Transverse colon (tissue), 4 donors: Measurements from ENCODE around the gene AHNAK. TPM values are rescaled to one million over a fixed set of nuclear protein-coding genes. Genes with fewer than 3 reads are reported as not detected.

ENCODE experiments used
- DNase-seq: peaks from one replicate; pipeline ENCODE4 v3.0.0-alpha.2; 2019
- H3K27ac ChIP-seq, 4 donors: fragments of 200-600 bp; sonication (generic); 2 replicates each; pipeline ENCODE4 v1.5.1; 2016 to 2018; ENCODE audit warnings: inconsistent platforms in 4 of 4
- H3K27me3 ChIP-seq: fragments of 200-600 bp; sonication (generic); 2 replicates; pipeline ENCODE4 v1.5.1; 2017; ENCODE audit warnings: inconsistent platforms
- H3K36me3 ChIP-seq, 4 donors: fragments of 200-600 bp; sonication (generic); 2 replicates each; pipeline ENCODE4 v1.5.1; 2017 to 2019; ENCODE audit warnings: inconsistent platforms in 4 of 4
- H3K4me1 ChIP-seq, 4 donors: fragments of 200-600 bp; sonication (generic); 2 replicates each; pipeline ENCODE4 v1.5.1; 2017 to 2020; ENCODE audit warnings: inconsistent platforms in 4 of 4
- H3K4me3 ChIP-seq, 4 donors: fragments of 200-600 bp; sonication (generic); 1 replicate in 1 of 4; 2 replicates in 3 of 4; pipeline versions ENCODE4 v1.5.1 to v1.6.1; 2017 to 2019; ENCODE audit warnings: inconsistent platforms in 4 of 4
- H3K9me3 ChIP-seq, 2 donors: fragments of 200-600 bp; sonication (generic); 2 replicates each; pipeline ENCODE4 v1.5.1; 2017 to 2019; ENCODE audit warnings: inconsistent platforms in 2 of 2
- CTCF ChIP-seq, 5 experiments: fragments of 200-600 bp in 3 of 5; fragments of 450-650 bp in 2 of 5; sonication (generic) in 3 of 5; IDR thresholded peaks; 1 replicate in 2 of 5; 2 replicates in 3 of 5; pipeline ENCODE4 v1.5.1; 2016 to 2017; ENCODE audit warnings: antibody characterized with exemption in 5 of 5, inconsistent platforms in 3 of 5, mild to moderate bottlenecking in 2 of 5, moderate library complexity in 1 of 5
- EP300 ChIP-seq: sonication (generic); formaldehyde crosslinking; IDR thresholded peaks from one replicate; pipeline ENCODE4 v1.6.1; 2017; ENCODE audit warnings: antibody characterized with exemption, low read depth
- POLR2A ChIP-seq: fragments of 450-650 bp; IDR thresholded peaks from one replicate; pipeline ENCODE4 v1.6.1; 2016; ENCODE audit warnings: antibody characterized with exemption, mild to moderate bottlenecking, moderate library complexity
- POLR2AphosphoS5 ChIP-seq, 3 donors: sonication (generic); formaldehyde crosslinking; IDR thresholded peaks; one replicate each; pipeline ENCODE4 v1.6.1; 2016; ENCODE audit warnings: antibody characterized with exemption in 3 of 3
- WGBS, 2 donors: methylation state at CpG; one replicate each; pipeline ENCODE4 v1.1.5; 2018; ENCODE audit warnings: low coverage in 1 of 2; 5-methylcytosine and 5-hydroxymethylcytosine counted together
- in situ Hi-C, 4 donors: fragments of 200-750 bp; cut with MboI; loops; one replicate each; pipeline versions ENCODE4 v1.15.0 to v1.15.1; 2017; ENCODE audit warnings: low sequenced_read_pairs in 3 of 4, low pct_ligation_motif_present in 1 of 4, low pct_unique_long_range_greater_than_20kb in 1 of 4
- intact Hi-C: fragments of 100-400 bp; cut with DNase I; formaldehyde crosslinking; loops from one replicate; pipeline ENCODE4 v1.15.1; 2023; ENCODE audit warnings: low total_unique reads
- total RNA-seq, 4 donors: library from RNA; depleted of rRNA; stranded (reverse); fragments of >200 nt; gene quantifications; one replicate each; pipeline ENCODE4 v1.1.0, GENCODE V29; 2016

AHNAK gene
- total RNA-seq, 4 donors from 2014 or later = 561 to 1,032 (median 742) TPM

- Histone ChIP-seq H3K4me3 (no peak overlapping the region), H3K36me3 (no peaks in the 10 kb centered on the region), H3K4me1 (peaks cover 54 to 73% (median 54%) of the 10 kb centered on the region in 4 donors), H3K9me3 (no peaks in the 10 kb centered on the region), H3K27me3 (no peaks in the 10 kb centered on the region), H3K27ac (peak overlapping the region; percentile 79 to 91 (median 84))
- in situ Hi-C loops = loop anchor here (10.0 to 25.0 kb wide), 4 partner anchors 287 to 487 kb away; partner anchors contain the start of genes LRRN4CL (in 2 of the 4), UBXN1 (in 2 of the 4) and SLC3A2 (in 1 of the 4)
- 73% methylated on average over 7 of the region's 7 CpGs; no CpG with 5 or more reads in 1 of the 2 donors for WGBS, 2 donors
- no peak for TF ChIP-seq POLR2A
- TF ChIP-seq POLR2AphosphoS5 (IDR thresholded peaks at IDR 0.05) = no peak
- no peak for TF ChIP-seq CTCF (IDR thresholded peaks at IDR 0.05)
- TF ChIP-seq EP300 = no peak
- no peak for DNase-seq
- intact Hi-C loops = loop anchor here (10.0 kb wide), 2 partner anchors 145 to 285 kb away; partner anchors contain the start of genes AHNAK and LRRN4CL
These were observed 146.7 kb downstream of the AHNAK start for GRCh38 chr11:62399878-62400266.

DNA sequence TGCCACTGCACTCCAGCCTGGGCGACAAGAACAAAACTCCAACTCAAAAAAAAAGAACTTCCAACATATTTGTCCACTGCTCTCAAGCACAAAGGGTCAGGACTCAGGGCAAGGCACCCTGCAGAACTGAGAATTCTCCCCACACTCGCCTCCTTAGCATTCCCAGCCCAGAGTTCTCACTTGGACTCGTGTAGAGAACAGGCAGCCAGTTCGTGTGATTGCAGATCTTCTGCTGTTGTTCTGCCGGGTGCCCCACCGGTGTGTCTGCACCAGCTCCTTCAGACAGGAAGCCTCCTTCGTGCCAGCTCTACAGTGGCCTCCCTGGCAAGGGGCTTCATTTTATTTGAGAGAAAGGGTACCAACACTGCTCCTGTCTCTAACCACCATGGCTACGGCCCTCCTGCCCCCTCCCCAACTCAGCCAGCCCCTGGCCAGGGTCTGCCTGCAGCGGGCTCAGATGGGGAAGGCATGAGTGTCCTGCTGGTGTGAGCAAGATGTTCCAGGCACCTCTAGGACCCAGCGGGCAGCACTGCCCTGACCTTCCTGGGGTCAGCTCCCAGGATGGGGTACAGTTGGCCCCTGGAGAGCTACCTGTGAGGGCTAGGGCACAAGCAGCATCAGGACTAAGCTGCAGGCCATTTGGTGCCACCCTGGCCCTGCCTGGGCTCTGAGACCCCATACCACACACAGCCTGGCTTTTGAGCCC, 147.3 kb downstream of the AHNAK start:
- intact Hi-C loops = loop anchor here (10.0 kb wide), 2 partner anchors 145 to 285 kb away; partner anchors contain the start of genes AHNAK and LRRN4CL
- no peak for DNase-seq
- no peaks in the 10 kb centered on the region for H3K36me3 ChIP-seq
- H3K27me3 ChIP-seq = no peaks in the 10 kb centered on the region
- in situ Hi-C loops = loop anchor here (10.0 to 25.0 kb wide), 4 partner anchors 288 to 488 kb away; partner anchors contain the start of genes LRRN4CL (in 1 of the 4), SLC3A2 (in 1 of the 4) and UBXN1 (in 1 of the 4)
- no peak overlapping the region for H3K4me3 ChIP-seq
- H3K4me1 ChIP-seq = peaks cover 54 to 77% (median 55%) of the 10 kb centered on the region in 4 donors
- no peak for TF ChIP-seq POLR2AphosphoS5 (IDR thresholded peaks at IDR 0.05)
- no peak for TF ChIP-seq EP300
- TF ChIP-seq POLR2A = no peak
- no peak for TF ChIP-seq CTCF (IDR thresholded peaks at IDR 0.05)
- WGBS, 2 donors = 0 to 59% methylated on average over 1 to 8 of the region's 10 CpGs
- peak overlapping the region; percentile 79 to 91 (median 84) for H3K27ac ChIP-seq
- H3K9me3 ChIP-seq = no peaks in the 10 kb centered on the region

DNA sequence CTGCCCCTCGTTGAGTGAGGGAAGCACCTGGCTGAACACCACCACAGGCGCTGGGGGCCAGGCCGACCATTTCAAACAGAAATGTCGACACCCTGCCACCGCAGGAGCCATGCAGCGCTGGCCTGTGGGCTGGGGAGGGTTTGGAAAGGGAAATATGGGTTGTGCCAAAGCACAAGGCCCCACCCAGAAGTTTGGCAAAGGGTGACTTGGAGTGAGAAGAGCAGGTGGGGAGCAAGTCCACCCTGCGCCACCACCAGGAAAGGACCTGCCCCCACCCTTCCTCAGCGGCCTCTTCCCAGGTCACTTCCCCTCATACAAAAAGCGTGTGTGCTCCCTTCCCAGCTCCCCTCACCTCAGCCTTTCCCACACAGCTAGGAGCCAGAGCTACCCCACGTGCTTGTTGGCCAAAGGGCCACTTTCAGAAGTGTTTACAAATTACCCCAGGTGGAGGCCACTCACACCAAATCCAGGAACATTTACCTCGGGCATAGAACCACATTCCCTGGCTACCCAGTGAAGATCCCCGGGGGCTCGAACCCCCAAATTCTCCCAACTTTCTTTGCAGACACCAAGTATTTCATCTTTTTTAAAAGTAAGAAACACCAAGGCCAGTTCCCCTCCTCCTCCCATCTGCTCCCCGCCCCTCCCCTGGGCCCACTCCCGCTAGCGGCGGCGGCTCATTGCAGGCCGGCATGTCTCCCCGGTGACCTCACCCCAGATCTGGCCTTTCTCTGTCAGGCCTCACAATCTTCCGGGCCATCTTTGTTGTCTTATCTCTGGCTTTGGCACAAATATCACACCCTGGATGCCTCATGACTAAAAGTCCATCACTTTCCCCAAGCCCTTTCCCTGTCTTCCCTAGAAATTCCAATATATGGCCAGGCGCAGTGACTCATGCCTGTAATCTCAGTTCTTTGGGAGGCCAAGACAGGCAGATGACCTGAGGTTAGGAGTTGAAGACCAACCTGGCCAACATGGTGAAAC, 148.3 kb downstream of the AHNAK start:
- in situ Hi-C loops = loop anchor here (10.0 to 25.0 kb wide), 4 partner anchors 289 to 489 kb away; partner anchors contain the start of genes LRRN4CL (in 1 of the 4), SLC3A2 (in 1 of the 4) and UBXN1 (in 1 of the 4)
- DNase-seq = no peak
- 60 to 70% methylated on average over 10 to 22 of the region's 22 CpGs for WGBS, 2 donors
- Histone ChIP-seq H3K27me3 (no peaks in the 10 kb centered on the region), H3K36me3 (no peaks in the 10 kb centered on the region), H3K4me1 (peaks cover 54 to 77% (median 55%) of the 10 kb centered on the region in 4 donors), H3K9me3 (no peaks in the 10 kb centered on the region), H3K27ac (peak overlapping the region; percentile 79 to 91 (median 84)), H3K4me3 (no peak overlapping the region)
- intact Hi-C loops = loop anchor here (10.0 kb wide), 2 partner anchors 146 to 286 kb away; partner anchors contain the start of genes AHNAK and LRRN4CL
- TF ChIP-seq POLR2A = no peak
- TF ChIP-seq POLR2AphosphoS5 (IDR thresholded peaks at IDR 0.05) = no peak
- no peak for TF ChIP-seq EP300
- TF ChIP-seq CTCF (IDR thresholded peaks at IDR 0.05) = no peak
